HEK293 (cell line): ENCODE data around the gene SH3RF3.

ENCODE experiments used
- TSHZ1 ChIP-seq: fragments of 450-650 bp; formaldehyde crosslinking; IDR thresholded peaks from 2 replicates; pipeline ENCODE4 v1.5.1; 2016; ENCODE audit warnings: missing biosample characterization, missing genetic modification characterization, borderline replicate concordance
- ZNF146 ChIP-seq: fragments of 450-650 bp; formaldehyde crosslinking; IDR thresholded peaks from 2 replicates; pipeline ENCODE4 v1.5.1; 2016; ENCODE audit warnings: missing biosample characterization, missing genetic modification characterization
- ZNF155 ChIP-seq: fragments of 450-650 bp; formaldehyde crosslinking; IDR thresholded peaks from 2 replicates; pipeline ENCODE4 v1.5.1; 2016; ENCODE audit warnings: missing biosample characterization, missing genetic modification characterization
- ZNF248 ChIP-seq: fragments of 450-650 bp; formaldehyde crosslinking; IDR thresholded peaks from 2 replicates; pipeline ENCODE4 v1.5.1; 2017; ENCODE audit warnings: missing biosample characterization, missing genetic modification characterization
- ZNF274 ChIP-seq, 2 experiments: fragments of 200-500 bp in 1 of 2; fragments of 450-650 bp in 1 of 2; sonication (Bioruptor generic) in 1 of 2; formaldehyde crosslinking in 1 of 2; IDR thresholded peaks; 2 replicates each; pipeline versions ENCODE4 v1.5.1 to v1.6.1; 2014 to 2016; ENCODE audit warnings: borderline replicate concordance in 1 of 2, inconsistent platforms in 1 of 2, low read length in 1 of 2, missing biosample characterization in 1 of 2, missing genetic modification characterization in 1 of 2
- ZNF302 ChIP-seq: fragments of 450-650 bp; formaldehyde crosslinking; IDR thresholded peaks from 2 replicates; pipeline ENCODE4 v1.5.1; 2016; ENCODE audit warnings: missing biosample characterization, missing genetic modification characterization, low read depth
- ZNF350 ChIP-seq: fragments of 450-650 bp; formaldehyde crosslinking; IDR thresholded peaks from 2 replicates; pipeline ENCODE4 v1.5.0; 2017; ENCODE audit warnings: missing biosample characterization, mild to moderate bottlenecking, missing genetic modification characterization
- ZNF549 ChIP-seq: fragments of 450-650 bp; IDR thresholded peaks from 2 replicates; pipeline ENCODE4 v1.5.1; 2018; ENCODE audit warnings: missing biosample characterization, missing genetic modification characterization, mild to moderate bottlenecking, inconsistent platforms, moderate library complexity
- ZNF558 ChIP-seq: fragments of 450-650 bp; formaldehyde crosslinking; IDR thresholded peaks from 2 replicates; pipeline ENCODE4 v1.5.1; 2016; ENCODE audit warnings: missing biosample characterization, missing genetic modification characterization
- ZNF624 ChIP-seq: fragments of 450-650 bp; formaldehyde crosslinking; IDR thresholded peaks from 2 replicates; pipeline ENCODE4 v1.5.1; 2017; ENCODE audit warnings: missing biosample characterization, missing genetic modification characterization
- ZNF791 ChIP-seq: fragments of 450-650 bp; formaldehyde crosslinking; IDR thresholded peaks from 2 replicates; pipeline ENCODE4 v1.5.1; 2016; ENCODE audit warnings: missing biosample characterization, missing genetic modification characterization
- ZSCAN18 ChIP-seq: fragments of 450-650 bp; formaldehyde crosslinking; IDR thresholded peaks from 2 replicates; pipeline ENCODE4 v1.5.1; 2016; ENCODE audit warnings: missing biosample characterization, missing genetic modification characterization
- TF ChIP-seq, protein P1 (sequence below): fragments of 450-650 bp; formaldehyde crosslinking; IDR thresholded peaks from 2 replicates; pipeline ENCODE4 v1.5.1; 2016; ENCODE audit warnings: missing biosample characterization, missing genetic modification characterization
- TF ChIP-seq, protein P2 (sequence below): fragments of 450-650 bp; formaldehyde crosslinking; IDR thresholded peaks from 2 replicates; pipeline ENCODE4 v1.5.1; 2016; ENCODE audit warnings: missing biosample characterization, missing genetic modification characterization, low read depth

- TF ChIP-seq ZNF350 (tag by site-specific recombination) (no peak), ZNF248 (tag by site-specific recombination) (no peak), ZNF155 (tag by site-specific recombination) (no peak), ZNF791 (tag by site-specific recombination) (no peak), ZNF624 (tag by site-specific recombination) (no peak), ZNF549 (no peak), ZSCAN18 (tag by site-specific recombination) (no peak), ZNF146 (no peak), ZNF302 (tag by site-specific recombination) (no peak), ZNF558 (tag by site-specific recombination) (no peak), ZNF274 (IDR thresholded peaks at IDR 0.05; ENCODE audit: low read length) (no peak), ZNF274 (tag by site-specific recombination; IDR thresholded peaks at IDR 0.05; ENCODE audit: borderline replicate concordance) (no peak), TSHZ1 (no peak)
- TF ChIP-seq, protein P1, sequence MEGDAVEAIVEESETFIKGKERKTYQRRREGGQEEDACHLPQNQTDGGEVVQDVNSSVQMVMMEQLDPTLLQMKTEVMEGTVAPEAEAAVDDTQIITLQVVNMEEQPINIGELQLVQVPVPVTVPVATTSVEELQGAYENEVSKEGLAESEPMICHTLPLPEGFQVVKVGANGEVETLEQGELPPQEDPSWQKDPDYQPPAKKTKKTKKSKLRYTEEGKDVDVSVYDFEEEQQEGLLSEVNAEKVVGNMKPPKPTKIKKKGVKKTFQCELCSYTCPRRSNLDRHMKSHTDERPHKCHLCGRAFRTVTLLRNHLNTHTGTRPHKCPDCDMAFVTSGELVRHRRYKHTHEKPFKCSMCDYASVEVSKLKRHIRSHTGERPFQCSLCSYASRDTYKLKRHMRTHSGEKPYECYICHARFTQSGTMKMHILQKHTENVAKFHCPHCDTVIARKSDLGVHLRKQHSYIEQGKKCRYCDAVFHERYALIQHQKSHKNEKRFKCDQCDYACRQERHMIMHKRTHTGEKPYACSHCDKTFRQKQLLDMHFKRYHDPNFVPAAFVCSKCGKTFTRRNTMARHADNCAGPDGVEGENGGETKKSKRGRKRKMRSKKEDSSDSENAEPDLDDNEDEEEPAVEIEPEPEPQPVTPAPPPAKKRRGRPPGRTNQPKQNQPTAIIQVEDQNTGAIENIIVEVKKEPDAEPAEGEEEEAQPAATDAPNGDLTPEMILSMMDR (tag by site-specific recombination), result no peak
- TF ChIP-seq, protein P2, sequence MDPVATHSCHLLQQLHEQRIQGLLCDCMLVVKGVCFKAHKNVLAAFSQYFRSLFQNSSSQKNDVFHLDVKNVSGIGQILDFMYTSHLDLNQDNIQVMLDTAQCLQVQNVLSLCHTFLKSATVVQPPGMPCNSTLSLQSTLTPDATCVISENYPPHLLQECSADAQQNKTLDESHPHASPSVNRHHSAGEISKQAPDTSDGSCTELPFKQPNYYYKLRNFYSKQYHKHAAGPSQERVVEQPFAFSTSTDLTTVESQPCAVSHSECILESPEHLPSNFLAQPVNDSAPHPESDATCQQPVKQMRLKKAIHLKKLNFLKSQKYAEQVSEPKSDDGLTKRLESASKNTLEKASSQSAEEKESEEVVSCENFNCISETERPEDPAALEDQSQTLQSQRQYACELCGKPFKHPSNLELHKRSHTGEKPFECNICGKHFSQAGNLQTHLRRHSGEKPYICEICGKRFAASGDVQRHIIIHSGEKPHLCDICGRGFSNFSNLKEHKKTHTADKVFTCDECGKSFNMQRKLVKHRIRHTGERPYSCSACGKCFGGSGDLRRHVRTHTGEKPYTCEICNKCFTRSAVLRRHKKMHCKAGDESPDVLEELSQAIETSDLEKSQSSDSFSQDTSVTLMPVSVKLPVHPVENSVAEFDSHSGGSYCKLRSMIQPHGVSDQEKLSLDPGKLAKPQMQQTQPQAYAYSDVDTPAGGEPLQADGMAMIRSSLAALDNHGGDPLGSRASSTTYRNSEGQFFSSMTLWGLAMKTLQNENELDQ (tag by site-specific recombination), result no peak
Measured at GRCh38 chr2:109236147-109236546, 107.1 kb downstream of the SH3RF3 start.
